ENCODE measurements around the gene CDK11B.
A peak's percentile ranks its signal among the peaks of the same experiment; 100 is the strongest.
"Not testable (repeated sequence)": the region's sequence is repeated elsewhere in the genome, so short reads cannot be mapped to it uniquely, and the experiment has no call there.

CDK11B gene

DNA sequence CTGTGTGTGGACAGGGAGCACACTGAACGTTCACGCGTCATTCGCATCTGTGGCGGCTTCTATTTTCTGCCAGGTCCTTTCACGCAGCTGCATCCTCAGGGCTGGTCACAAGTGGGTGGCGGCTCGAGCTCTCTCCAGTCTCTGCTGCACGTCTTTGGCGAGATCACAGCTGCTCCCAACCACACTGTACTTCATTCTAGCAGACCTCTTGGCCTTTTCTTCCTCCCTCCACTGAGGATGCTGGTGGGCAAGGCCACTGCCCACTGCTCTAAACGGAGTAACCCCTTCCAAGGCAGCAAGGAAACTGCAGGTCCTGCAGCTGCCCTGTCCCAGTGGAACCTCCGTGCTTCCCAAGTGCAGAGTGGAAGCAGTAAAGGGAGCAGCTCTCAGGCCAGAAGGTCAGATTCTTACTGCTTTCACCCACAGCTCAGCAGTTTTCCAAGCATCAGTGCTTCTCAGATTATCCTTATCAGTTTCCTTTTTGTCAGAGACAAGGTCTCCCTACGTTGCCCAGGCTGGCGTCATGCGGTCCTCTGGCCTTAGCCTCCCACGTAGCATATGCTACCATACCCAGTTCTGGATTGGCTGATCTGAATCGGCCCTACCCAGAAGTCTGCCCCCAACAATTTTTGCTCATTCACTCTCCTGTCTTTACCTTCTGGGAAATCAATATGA, 11.1 kb downstream of the CDK11B start:
- not testable (repeated sequence) for DNase-seq

DNA sequence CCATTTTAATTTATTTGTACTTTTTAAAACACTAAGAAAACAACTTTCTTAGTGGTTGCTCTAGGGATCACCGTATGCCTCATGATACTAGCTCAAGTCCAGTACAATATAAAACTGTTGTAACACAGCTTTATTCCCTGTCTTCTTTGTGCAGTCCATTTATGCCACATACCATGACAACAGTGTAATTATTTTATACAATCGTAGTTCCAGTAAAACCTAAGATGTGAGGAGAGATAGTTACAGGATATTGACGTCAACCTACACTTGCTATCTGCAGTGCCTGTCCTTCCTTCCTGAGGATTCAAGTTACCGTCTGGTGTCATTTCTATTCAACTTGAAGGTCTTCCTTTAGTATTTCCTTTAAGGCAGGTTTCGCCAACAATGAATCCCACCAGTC, 12.5 kb downstream of the CDK11B start:
- not testable (repeated sequence) for DNase-seq

DNA sequence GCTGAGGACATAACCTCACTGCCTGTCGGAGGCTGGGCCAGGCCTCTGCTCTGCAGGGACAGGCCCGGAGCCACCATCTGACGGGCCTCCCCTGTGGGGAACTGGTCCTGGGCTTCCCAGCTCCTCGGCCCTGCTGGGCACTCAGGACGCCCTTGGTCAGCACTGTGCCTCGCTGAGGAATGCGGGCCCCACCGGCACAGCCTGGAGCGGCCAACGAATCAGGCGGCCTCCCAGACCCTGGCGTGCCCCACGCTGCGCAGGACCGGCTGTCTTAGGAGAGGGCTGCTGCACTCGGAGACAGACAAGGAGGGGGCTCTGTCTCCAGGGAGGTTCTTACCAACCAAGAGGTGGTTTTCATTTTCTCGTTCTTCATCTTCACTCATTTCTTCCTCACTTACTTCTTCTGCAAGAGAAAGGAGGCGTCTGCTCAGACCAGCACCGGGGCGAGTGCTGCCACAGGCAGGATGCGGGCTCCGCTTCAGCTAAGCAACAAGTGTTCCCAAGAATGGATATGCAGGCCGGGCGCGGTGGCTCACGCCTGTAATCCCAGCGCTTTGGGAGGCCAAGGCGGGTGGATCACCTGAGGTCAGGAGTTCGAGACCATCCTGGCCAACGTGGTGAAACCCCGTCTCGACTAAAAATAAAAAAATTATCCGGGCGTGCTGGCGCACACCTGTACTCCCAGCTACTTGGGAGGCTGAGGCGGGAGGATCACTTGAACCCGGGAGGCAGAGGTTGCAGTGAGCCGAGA, 17.9 kb downstream of the CDK11B start:
- not testable (repeated sequence) for DNase-seq

DNA sequence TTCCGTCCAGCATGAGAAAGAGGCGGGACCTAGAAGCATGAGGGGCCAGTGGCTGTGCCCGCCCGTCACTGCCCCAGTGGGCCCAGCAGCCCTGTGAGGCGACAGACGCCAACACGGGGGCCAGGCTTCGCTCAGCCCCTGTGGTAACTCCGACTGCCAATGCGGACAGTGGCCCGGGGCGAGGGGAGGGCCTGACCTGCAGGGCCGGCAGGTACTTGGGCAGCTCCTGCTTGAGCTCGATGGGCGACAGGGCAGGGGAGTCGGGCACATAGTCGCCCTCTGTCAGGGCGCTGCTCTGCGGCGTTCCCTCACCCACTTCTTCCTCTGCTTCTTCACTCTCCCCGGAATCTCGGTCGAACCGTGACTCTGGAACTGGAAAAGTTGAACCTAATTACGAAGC, 18.7 kb downstream of the CDK11B start:
- DNase-seq = not testable (repeated sequence)

DNA sequence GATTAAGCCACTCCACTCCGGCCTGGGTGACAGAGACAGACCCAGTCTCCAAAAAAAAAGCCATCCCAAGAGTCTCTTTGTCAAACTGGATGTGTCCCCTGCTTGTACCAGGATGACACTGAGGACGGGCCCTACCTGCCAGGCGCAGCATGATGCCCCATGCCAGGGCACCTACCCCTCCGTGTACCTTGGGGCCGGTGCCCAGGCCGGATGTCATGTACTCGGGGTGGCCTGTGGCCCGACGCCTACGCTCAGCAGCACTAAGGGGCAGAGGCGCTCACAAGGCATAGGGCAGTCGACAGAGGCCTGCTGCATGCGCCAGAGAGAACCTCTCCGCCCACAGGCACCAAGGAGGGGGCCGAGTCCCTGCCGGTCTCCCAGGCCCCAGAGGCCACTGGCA, 19.4 kb downstream of the CDK11B start:
- DNase-seq = not testable (repeated sequence)

DNA sequence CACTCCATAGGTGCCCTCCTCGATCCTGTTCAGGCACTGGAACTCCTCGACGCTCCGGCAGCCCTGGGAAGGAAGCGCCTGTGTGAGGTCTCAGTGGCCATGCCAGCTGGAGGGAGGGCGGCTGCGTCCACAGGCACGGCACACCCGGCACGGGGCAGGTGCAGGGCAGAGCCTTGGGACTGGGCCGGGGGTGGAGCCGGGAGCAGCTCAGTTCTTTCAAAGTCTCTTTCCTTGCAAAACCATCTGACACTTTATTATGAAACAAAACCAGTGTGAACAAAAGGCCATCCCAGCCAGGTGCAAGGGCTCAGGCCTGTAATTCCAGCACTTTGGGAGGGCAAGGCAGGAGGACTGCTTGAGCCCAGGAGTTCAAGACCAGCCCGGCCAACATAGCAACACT, 20.3 kb downstream of the CDK11B start:
- DNase-seq = not testable (repeated sequence)

DNA sequence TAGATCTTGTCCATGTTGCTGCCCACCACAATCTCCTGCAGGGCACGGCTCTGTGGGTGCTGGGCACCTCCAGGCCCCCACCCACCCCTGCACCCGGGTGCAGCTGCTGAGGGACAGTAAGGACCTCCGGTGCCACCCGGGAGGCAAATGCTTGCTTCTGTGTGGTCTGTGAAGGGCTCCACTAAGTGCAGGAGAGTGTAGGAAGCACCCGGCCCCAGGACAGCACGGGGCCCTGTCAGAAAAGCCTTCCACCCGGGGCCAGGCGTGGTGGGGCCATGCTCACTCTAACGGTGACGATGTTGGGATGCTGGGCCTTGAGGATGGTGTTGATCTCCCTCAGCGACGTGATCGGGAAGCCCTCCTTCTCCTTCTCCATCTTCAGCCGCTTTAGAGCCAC, 21.3 kb downstream of the CDK11B start:
- DNase-seq = not testable (repeated sequence)

DNA sequence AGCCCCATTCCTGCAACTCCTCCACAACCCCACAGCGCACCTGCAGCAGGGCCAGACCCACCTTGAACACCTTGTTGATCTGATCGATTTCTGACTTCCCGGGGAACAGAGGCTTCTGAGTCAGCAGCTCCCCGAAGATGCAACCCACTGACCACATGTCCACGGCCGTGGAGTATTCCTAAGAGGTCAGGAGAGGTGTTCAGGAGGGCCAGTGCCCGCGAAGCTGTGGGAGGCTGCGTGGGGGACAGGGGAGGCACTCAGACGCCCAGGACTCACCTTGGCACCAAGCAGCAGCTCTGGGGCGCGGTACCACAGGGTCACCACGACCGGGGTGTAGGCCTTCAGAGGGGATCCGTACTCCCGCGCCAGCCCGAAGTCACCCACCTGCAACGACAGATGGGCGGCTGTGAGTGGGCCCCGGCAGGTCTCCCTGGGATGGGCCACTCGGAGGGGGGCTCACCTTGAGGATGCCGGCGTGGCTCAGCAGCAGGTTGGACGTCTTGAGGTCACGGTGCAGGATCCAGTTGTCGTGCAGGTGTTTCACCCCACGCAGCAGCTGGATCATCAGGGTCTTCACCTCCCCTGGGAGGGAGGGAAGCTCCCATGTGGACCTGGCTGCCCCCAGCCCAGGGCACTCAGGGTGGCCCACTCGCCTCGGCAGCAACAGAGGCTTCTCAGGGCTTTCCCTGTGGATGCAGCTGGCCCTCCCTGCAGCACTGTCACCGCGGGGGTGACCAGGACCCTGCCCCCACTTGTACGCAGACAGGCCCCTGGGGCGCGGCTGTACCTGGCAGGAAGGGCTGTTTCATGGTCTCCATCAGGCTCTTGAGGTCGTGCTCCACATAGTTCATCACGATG, 22.0 kb downstream of the CDK11B start:
- not testable (repeated sequence) for DNase-seq

DNA sequence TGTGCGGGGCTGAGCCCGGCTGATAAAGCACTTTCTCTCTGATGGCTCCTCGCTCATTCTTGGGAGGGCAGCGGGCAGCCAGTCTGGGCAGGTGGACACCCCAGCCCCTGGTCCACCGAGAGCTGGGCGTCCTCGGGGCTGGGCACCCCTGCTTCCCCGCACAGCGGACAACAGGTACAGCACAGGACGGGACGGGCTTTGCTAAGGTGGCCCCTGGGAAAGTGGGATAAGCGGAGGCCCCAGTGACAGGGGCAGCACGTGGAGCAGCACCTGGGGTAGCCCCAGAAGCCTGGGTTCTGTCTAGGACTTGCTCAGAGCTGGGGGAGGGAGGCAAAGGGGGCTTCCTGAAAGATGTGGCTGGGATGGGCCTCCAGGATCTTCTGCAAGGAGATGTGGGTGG, 24.2 kb downstream of the CDK11B start:
- DNase-seq = not testable (repeated sequence)

DNA sequence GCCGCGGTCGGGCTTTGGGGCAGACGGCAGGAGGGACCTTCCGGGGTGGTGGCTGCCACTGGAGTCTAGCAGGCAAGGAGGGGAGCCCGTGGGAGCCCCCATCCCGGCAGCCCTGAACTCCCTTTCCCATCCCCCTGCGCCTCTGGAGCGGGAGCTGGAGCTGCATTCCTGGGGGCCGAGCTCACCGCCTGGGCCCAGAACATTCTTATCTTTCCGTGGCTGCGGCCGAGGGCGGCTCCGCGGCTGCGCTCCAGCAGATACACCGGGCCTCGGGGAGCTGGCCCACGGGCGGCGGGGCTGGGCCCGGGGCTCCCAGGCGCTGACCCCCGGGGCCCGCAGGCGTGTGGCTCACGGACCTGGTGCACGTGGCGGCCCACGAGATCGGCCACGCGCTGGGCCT, 25.4 kb downstream of the CDK11B start:
- DNase-seq = not testable (repeated sequence)

DNA sequence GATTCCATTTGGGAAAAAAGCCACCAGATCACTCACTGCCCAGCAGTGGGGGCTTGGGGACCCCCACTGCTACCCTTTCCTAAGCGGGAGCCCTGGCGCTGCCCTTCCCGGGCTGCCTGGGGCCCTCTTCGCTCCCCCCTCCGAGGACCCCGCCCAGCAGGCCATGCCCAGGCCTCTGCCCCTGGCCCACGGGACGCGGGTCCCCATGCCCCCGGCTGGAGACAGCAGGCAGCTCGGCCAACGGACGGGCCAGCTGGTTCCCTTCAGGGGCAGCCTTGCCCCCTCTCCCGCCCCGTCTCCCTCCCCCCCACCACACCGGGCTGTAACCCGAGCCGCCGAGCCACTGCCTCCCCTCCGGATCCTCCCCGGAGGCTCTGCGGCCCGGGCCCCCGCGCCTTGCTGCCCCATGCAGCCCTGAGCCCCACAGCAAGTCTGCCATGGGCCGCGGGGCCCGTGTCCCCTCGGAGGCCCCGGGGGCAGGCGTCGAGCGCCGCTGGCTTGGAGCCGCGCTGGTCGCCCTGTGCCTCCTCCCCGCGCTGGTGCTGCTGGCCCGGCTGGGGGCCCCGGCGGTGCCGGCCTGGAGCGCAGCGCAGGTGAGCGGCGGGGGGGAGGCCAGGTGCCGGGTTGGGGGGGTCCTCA, 26.9 kb downstream of the CDK11B start, which contains the start of gene MMP23B:
TSS of gene MMP23B (plus strand) at position 392 of the 639 bp plus-strand sequence. CDS start at position 438, 46 bp downstream.
- no peak for DNase-seq

DNA sequence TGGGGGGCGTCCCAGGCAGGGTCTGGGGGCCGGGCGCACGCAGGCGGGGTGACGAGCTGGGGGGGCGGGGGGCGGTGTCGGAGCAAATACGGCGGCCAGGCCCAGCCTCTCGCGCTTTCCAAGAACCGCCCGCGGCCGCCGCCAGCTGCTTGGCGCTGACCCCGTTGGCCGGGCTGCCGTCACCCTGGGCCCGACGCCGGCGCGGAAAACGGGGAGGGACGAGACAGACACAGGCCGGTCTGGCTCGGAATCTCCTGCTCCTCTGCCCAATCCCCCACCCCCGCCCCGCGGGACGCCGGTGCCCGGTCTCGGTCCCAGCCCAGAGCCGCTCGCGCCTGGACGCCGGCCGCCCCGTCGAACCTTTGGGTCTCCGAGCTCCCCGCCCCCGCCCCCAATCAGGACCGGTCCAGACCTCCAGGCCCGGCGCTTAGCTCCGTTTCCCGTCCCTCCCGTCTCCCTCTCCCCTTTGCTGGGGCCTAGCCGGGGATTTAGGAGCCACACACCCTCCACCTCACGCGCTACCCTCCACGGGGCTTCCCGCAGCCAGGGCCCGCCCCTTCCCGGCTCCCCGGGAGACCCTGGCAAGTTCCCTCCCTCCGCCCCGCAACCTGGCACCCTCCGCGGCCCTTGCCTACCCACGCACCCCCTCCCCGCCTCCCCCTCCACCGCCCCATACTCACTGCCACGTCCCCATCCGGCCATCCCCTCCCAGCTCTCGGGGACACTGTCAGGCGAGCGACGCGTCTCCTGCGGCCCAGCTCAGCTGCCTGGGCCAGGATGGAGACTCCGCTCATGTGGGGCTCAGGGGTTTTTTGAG, 27.6 kb downstream of the CDK11B start:
- DNase-seq = no peak

DNA sequence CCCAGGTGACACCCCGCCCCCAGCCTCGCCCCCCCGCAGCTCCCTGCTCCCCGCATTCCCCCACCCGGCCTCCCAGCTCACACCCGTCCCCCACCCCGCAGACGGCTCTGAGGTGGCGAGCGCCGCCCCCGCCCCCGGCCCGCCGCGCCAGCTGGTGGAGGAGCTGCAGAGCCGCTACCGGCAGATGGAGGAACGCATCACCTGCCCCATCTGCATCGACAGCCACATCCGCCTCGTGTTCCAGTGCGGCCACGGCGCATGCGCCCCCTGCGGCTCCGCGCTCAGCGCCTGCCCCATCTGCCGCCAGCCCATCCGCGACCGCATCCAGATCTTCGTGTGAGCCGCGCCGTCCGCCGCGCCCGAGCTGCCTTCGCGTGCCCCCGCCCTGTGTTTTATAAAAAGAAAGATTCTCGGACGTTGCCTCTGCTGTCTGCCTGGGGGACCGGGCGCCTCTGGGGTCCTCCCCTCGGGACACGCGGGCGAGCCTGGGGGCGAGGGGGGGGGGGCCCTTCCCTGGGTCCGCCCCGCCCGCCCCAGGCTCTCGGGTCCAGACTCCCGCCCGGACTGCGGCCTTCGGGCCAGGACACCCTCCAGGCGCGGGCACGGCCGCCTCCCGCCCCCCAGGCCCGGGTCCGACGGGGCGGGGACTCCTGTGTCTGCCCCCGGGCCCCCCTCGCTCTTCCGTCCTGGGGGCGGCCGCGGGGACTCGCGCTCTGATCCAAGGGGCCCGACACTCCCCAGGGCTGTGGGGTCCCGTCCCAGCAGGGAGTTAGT, 28.4 kb downstream of the CDK11B start:
- DNase-seq = peak; percentile 86

DNA sequence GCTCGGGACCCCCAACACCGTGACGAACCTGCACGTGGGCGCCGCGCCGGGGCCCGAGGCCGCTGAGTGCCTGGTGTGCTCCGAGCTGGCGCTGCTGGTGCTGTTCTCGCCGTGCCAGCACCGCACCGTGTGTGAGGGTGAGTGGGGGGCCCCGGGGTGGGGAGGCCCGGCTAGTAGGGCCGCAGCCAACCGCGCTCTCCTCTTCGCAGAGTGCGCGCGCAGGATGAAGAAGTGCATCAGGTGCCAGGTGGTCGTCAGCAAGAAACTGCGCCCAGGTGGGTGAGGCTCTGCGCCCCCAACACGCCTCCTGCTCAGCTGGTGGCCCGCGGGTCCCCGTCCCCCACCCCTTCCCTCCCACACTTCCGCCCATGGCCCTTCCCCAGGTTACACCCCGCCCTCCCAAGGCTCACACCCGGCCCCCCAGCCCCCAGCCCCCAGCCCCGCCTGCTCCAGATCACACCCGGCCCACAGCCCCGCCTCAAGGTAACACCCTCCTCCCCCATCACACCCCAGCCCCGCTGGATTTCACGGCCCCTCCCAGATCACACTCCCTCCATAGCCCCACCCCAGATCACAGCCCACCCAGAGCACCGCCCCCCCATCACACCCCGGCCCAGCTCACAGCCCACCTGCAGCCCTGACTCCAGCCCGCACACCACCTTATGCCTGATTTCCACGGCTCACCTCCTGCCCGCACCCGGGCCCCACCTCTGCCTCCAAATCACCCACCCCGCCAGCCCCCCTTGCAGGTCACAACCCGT, 29.2 kb downstream of the CDK11B start:
- peak; percentile 61 for DNase-seq

DNA sequence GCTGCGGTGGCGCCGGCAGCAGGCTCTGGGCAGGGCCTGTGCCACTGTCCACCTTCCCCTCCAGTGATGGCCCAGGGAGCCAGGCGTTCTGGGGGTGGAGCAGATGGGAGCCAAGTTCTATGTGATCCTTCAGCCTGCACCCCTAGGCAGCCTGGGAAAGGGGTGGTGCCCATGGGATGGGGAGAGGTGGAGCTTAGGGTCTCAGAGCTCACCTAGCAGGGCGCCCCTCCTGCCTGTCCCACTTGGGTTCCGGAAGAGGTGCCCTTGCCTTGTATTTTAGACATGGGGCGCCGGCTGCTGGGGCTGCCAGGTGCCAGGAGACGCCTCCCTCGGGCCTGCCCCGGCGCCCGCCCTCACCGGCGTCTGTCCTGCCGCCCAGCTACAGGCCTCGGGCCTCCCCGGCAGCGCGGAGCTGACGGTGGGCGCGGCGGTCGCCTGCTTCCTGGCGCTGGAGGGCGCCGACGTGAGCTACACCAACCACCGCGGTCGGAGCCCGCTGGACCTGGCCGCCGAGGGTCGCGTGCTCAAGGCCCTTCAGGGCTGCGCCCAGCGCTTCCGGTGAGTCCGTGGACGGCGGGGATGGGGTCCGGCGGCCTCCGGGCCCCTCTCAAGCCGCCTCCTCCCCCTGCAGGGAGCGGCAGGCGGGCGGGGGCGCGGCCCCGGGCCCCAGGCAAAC, 29.9 kb downstream of the CDK11B start:
- peak; percentile 32 for DNase-seq

DNA sequence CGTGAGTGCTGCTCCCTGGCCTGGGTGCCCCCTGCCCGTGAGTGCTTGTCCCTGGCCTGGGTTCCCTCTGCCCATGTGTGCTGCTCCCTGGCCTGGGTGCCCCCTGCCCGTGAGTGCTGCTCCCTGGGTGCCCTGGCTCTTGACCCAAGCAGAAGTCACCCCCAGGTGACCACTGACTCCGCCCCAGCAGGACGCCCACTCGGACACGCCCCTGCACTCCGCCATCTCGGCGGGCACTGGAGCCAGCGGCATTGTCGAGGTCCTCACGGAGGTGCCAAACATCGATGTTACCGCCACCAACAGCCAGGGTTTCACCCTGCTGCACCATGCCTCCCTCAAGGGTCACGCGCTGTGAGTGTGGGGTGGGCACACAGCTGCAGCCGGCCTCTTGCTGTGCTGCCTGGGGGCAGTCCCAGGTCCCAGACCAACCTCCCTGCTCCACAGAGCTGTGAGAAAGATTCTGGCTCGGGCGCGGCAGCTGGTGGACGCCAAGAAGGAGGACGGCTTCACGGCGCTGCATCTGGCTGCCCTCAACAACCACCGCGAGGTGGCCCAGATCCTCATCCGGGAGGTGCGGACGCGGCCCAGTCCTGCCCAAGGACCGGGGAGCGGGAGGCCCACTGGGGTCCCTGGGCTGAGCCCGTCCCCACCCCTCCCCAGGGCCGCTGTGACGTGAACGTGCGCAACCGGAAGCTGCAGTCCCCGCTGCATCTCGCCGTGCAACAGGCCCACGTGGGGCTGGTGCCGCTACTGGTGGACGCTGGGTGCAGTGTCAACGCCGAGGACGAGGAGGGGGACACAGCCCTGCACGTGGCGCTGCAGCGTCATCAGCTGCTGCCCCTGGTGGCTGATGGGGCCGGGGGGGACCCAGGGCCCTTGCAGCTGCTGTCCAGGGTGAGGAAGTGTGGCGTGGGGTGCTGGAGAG, 30.7 kb downstream of the CDK11B start:
- DNase-seq = no peak

DNA sequence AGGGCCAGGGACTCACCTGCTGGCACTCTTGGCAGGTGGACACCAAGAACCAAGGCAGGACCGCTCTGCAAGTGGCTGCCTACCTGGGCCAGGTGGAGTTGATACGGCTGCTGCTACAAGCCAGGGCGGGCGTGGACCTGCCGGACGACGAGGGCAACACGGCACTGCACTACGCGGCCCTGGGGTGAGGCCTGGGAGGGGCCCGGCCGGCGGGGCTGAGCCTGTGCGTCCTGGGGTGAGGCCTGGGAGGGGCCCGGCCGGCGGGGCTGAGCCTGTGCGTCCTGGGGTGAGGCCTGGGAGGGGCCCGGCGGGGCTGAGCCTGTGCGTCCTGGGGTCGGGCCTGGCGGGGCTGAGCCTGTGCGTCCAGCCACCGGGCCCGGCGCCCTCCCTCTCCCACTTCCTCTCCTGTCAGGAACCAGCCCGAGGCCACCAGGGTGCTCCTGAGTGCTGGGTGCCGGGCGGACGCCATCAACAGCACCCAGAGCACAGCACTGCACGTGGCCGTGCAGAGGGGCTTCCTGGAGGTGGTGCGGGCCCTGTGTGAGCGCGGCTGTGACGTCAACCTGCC, 31.5 kb downstream of the CDK11B start:
- DNase-seq = no peak

All from stimulated activated CD4-positive, alpha-beta T cell treated with anti-CD3 and anti-CD28 coated beads, Interleukin-12 subunit alpha, Interleukin-12 subunit beta, amount 100 ng/mL, for 4 hours (primary cell).